Measurements from ENCODE around the gene AK9. TPM values are rescaled to one million over a fixed set of nuclear protein-coding genes. Genes with fewer than 3 reads are reported as not detected.

AK9 gene
- total and polyA plus RNA-seq, 10 of the 15 experiments (the other 5 are each of a cell fraction or from before 2014, with no cell fraction given), result 2.1 to 7.4 (median 4.2) TPM

DNA sequence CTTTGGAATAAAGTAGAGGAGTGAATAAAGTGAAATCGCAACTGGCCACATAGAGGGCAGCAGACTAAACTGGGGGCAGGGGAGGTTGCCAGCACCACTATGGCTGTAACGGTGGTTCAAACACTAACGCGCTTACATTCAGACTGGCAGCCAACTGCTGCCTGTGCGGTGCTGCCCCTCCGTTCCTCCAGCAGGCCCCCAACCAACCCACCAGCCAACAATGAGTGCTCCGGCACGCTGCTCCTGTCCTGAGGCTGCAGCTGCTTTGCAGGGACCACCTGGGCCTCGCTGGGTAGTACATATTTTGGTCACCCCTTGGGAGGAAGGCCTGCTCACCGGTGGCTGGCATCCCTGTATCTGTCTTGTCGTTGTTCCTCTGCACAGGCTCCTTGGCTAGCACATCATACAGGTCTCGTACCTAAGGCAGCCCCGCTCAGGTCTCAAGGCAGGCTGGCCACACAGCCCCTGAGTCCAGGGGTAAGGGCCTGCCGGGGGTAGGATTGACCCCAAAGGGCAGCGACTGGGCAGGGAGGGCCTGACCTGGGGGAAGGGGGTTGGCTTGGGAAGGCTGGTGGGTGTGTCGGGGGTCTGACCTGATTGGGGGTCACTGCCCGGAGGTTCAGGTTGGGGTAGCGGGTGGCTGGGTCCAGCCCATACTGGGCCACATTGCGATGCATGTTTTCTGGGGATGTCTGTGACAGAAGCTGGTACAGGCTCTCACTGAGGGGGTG, 241.8 kb downstream of the AK9 start:
- POLR2A ChIA-PET, result interaction anchor here (1.0 to 1.2 kb wide), 2 partner anchors 8 to 33 kb away, joined by 3 read pairs; partner anchors contain the start of gene ZBTB24
- WGBS (ENCODE audit: insufficient coverage, insufficient replicate concordance, low lambda C conversion rate, missing lambda C conversion rate), result 88% methylated on average over 17 of the region's 19 CpGs

More for the DNA sequence above, 241.8 kb downstream of the AK9 start:
- H3K36me3 ChIP-seq (ENCODE audit: control insufficient read depth in 2 of 2, insufficient read depth in 2 of 2, low read length in 1 of 2), result peaks cover 11 to 18% of the 10 kb centered on the region in 2 experiments
- H3K27me3 ChIP-seq (replicated peaks in 1 of 2; ENCODE audit: control insufficient read depth in 2 of 2, insufficient read depth in 2 of 2, low read length in 1 of 2), result no peaks in the 10 kb centered on the region
- peaks cover 20% of the 10 kb centered on the region for H3K4me1 ChIP-seq (ENCODE audit: control insufficient read depth, insufficient read depth, low read length)
- no peaks in the 10 kb centered on the region for H4K20me1 ChIP-seq (ENCODE audit: control insufficient read depth, insufficient read depth)
- no peak overlapping the region for H3K9ac ChIP-seq (ENCODE audit: control insufficient read depth, insufficient read depth, low read length)
- ChIA-PET CTCF (interaction anchor here (1.4 to 2.6 kb wide), 2 partner anchors 8 to 31 kb away, joined by 5 to 10 read pairs; partner anchors contain the start of genes PPIL6 and SMPD2), SMC1A (ENCODE audit: uncharacterized antibody, unreplicated experiment) (interaction anchor here (1.0 to 2.2 kb wide), 4 partner anchors 8 to 42 kb away, joined by 3 to 6 read pairs (median 4); no protein-coding TSS in a partner anchor), RAD21 (ENCODE audit: unreplicated experiment) (interaction anchor here (1.2 kb wide), 1 partner anchor 66 kb away, joined by 3 read pairs; no protein-coding TSS in a partner anchor)
- peaks cover 14% of the 10 kb centered on the region for H3K79me2 ChIP-seq (ENCODE audit: control insufficient read depth, insufficient read depth, low read length)
- intact Hi-C loops (cut with micrococcal nuclease; ENCODE audit: unreplicated experiment) (no loop called here), in situ Hi-C loops (cut with MboI) (no loop called here)
- no peak overlapping the region for H3K27ac ChIP-seq (ENCODE audit: control insufficient read depth, insufficient read depth)
- H3K4me3 ChIP-seq, result no peak overlapping the region
- no peak for TF ChIP-seq MYC (IDR thresholded peaks at IDR 0.05; ENCODE audit: insufficient read depth, insufficient read length, insufficient replicate concordance, low read length, severe bottlenecking)
- TF ChIP-seq TARDBP (IDR thresholded peaks at IDR 0.05; ENCODE audit: borderline replicate concordance), result no peak
- TF ChIP-seq POLR2A (IDR thresholded peaks at IDR 0.05; ENCODE audit: low read depth, low read length), result no peak; the same call in 1 of the 2 replicates
- TF ChIP-seq FOS (IDR thresholded peaks at IDR 0.05; ENCODE audit: borderline replicate concordance, extremely low read depth, insufficient read length), result no peak
- TF ChIP-seq BCL11A (IDR thresholded peaks at IDR 0.05; ENCODE audit: low read depth, low read length), result no peak
- no peak for TF ChIP-seq MTA2 (IDR thresholded peaks at IDR 0.05; ENCODE audit: low read depth)
- no peak for TF ChIP-seq E2F8 (IDR thresholded peaks at IDR 0.05; ENCODE audit: low read depth, partially characterized antibody)
- no peak for TF ChIP-seq MTA3 (IDR thresholded peaks at IDR 0.05; ENCODE audit: borderline replicate concordance, low read length)
- no peak for TF ChIP-seq ELK1 (IDR thresholded peaks at IDR 0.05; ENCODE audit: low read depth, low read length)
- no peak for FAIRE-seq
- DNase-seq (ENCODE audit: low read depth, low spot score), result no peak
- H3K9me3 ChIP-seq (replicated peaks; ENCODE audit: control insufficient read depth, insufficient read depth, low read length), result no peaks in the 10 kb centered on the region
- no TSS peak for BruUV-seq (replicated peaks)
- no peak for ATAC-seq
- H2AFZ ChIP-seq (ENCODE audit: control insufficient read depth, low read depth, low read length), result no peak overlapping the region
- H3K4me2 ChIP-seq (ENCODE audit: control insufficient read depth, insufficient read depth), result no peak overlapping the region

All from GM12878 (cell line).